ENCODE results near the gene OR4P4. TPM values are rescaled to one million over a fixed set of nuclear protein-coding genes. Genes with fewer than 3 reads are reported as not detected.

OR4P4 gene
- not detected in 2 replicates for total RNA-seq (2014; rRNA removed; shearing (Covaris generic))

- Histone ChIP-seq H3K4me1 (replicated peaks) (no peaks in the 10 kb centered on the region), H3K27me3 (replicated peaks) (no peaks in the 10 kb centered on the region), H3K4me3 (no peak within 1 kb of the TSS), H3K36me3 (no peaks in the 10 kb centered on the region), H3K27ac (no peak within 1 kb of the TSS), H3K9me3 (replicated peaks) (no peaks in the 10 kb centered on the region)
- DNase-seq (ENCODE audit: low read depth in 1 of 2, low spot score in 2 of 2): no peak
Measured at GRCh38 chr11:55634813-55635212, at the start of gene OR4P4. Gene OR4P4, plus strand, starts transcription at chr11:55635113.

- H3K27ac ChIP-seq: no peak within 1 kb of the TSS
- no peaks in the 10 kb centered on the region for H3K36me3 ChIP-seq
- no peaks in the 10 kb centered on the region; the same call in none of the 2 replicates for H3K9me3 ChIP-seq (replicated peaks)
- H3K27me3 ChIP-seq (replicated peaks): no peaks in the 10 kb centered on the region
- no peak for DNase-seq (ENCODE audit: low read depth in 1 of 2, low spot score in 2 of 2)
- H3K4me1 ChIP-seq (replicated peaks): no peaks in the 10 kb centered on the region
- H3K4me3 ChIP-seq: no peak within 1 kb of the TSS
Measured at GRCh38 chr11:55607545-55607944, 27.4 kb upstream of the OR4P4 start, which contains the start of gene OR4C11. Gene OR4C11, minus strand, starts transcription at chr11:55607645. Its CDS starts 3,272 bp downstream, at chr11:55604373.

GRCh38 chr11:55624531-55624930 lies 10.4 kb upstream of the OR4P4 start:
- no peak for DNase-seq (ENCODE audit: low read depth in 1 of 2, low spot score in 2 of 2)
- no peaks in the 10 kb centered on the region for H3K4me1 ChIP-seq (replicated peaks)
- no peak overlapping the region for H3K27ac ChIP-seq
- H3K9me3 ChIP-seq (replicated peaks): no peaks in the 10 kb centered on the region
- no peak overlapping the region for H3K4me3 ChIP-seq
- no peaks in the 10 kb centered on the region for H3K36me3 ChIP-seq
- H3K27me3 ChIP-seq (replicated peaks): no peaks in the 10 kb centered on the region

GRCh38 chr11:55648027-55648426 lies 13.1 kb downstream of the OR4P4 start, which contains the start of gene OR4S2:
Gene OR4S2, plus strand, starts transcription at chr11:55648327. Its CDS starts 2,577 bp downstream, at chr11:55650904.
- Histone ChIP-seq H3K9me3 (replicated peaks) (0 out of 2 replicates have a peak, but pooled peaks cover 2% of the 10 kb centered on the region), H3K27me3 (replicated peaks) (no peaks in the 10 kb centered on the region), H3K4me3 (no peak within 1 kb of the TSS), H3K27ac (no peak within 1 kb of the TSS), H3K4me1 (replicated peaks) (no peaks in the 10 kb centered on the region), H3K36me3 (no peaks in the 10 kb centered on the region)
- DNase-seq (ENCODE audit: low read depth in 1 of 2, low spot score in 2 of 2): no peak

- Histone ChIP-seq H3K4me3 (no peak overlapping the region), H3K4me1 (replicated peaks) (no peaks in the 10 kb centered on the region), H3K9me3 (replicated peaks) (0 out of 2 replicates have a peak, but pooled peaks cover 2% of the 10 kb centered on the region), H3K36me3 (no peaks in the 10 kb centered on the region), H3K27me3 (replicated peaks) (no peaks in the 10 kb centered on the region), H3K27ac (no peak overlapping the region)
- DNase-seq (ENCODE audit: low read depth in 1 of 2, low spot score in 2 of 2): no peak
Measured at GRCh38 chr11:55652560-55652959, 17.6 kb downstream of the OR4P4 start.

- H3K4me3 ChIP-seq: no peak overlapping the region
- no peaks in the 10 kb centered on the region for H3K9me3 ChIP-seq (replicated peaks)
- DNase-seq (ENCODE audit: low read depth in 1 of 2, low spot score in 2 of 2): no peak
- no peaks in the 10 kb centered on the region for H3K27me3 ChIP-seq (replicated peaks)
- no peaks in the 10 kb centered on the region for H3K4me1 ChIP-seq (replicated peaks)
- no peaks in the 10 kb centered on the region for H3K36me3 ChIP-seq
- H3K27ac ChIP-seq: no peak overlapping the region
Measured at GRCh38 chr11:55655096-55655495, 20.2 kb downstream of the OR4P4 start.

DNA sequence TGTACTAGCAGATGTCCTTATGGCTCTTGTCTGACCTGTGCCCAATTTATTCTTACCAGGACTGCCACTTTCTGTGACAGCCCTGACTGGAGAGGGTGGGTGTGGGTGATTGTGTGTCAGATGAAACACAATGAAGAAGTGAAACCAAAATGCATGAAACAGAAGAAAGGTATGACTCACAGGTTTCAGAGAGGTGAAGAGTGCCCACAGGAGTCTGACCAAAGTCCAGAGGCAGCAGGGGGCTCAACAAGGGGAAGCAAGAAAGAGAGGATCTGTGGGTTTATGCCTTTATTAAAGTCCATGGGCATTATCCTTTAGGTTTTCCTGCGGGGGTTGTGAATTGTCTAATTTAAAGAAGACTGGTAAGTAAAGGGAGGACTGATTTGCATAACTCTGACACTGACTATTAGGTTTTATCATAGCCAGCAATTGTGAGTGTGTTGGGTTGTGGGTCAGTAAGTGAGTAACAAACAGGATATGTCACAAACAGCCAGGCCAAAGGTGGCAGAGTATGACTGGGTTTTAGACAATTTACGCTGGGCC lies 23.2 kb downstream of the OR4P4 start:
- H3K4me1 ChIP-seq (replicated peaks): no peaks in the 10 kb centered on the region
- DNase-seq (ENCODE audit: low read depth in 1 of 2, low spot score in 2 of 2): no peak
- H3K9me3 ChIP-seq (replicated peaks): no peaks in the 10 kb centered on the region

GRCh38 chr11:55658608-55659007 lies 23.7 kb downstream of the OR4P4 start:
- Histone ChIP-seq H3K9me3 (replicated peaks) (no peaks in the 10 kb centered on the region), H3K27ac (no peak overlapping the region), H3K4me1 (replicated peaks) (no peaks in the 10 kb centered on the region), H3K27me3 (replicated peaks) (no peaks in the 10 kb centered on the region), H3K36me3 (no peaks in the 10 kb centered on the region), H3K4me3 (no peak overlapping the region)
- no peak for DNase-seq (ENCODE audit: low read depth in 1 of 2, low spot score in 2 of 2)

More for the DNA sequence above, 23.2 kb downstream of the OR4P4 start:
- H3K4me3 ChIP-seq: no peak overlapping the region
- H3K36me3 ChIP-seq: no peaks in the 10 kb centered on the region
- H3K27me3 ChIP-seq (replicated peaks): no peaks in the 10 kb centered on the region
- H3K27ac ChIP-seq: no peak overlapping the region

DNA sequence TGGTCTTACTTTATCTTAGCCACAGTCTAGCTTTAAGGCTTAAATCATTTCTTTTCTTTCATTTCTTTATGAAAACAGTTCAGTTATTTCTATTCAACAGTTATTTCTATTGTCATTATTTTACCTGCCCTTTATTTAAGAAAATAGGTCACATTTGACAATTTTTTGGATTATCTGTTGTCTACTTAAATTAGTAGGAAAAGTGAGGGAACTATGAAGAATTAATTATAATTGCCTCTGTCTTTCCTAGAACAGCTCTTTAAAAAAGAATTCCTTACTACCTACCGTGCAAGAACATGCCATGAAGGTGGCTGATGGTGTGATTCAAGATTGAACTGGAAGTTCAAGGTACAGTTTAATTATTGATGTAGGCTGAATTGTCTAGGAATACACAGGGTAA lies 27.0 kb downstream of the OR4P4 start, which contains the start of gene OR4C6:
Gene OR4C6, plus strand, starts transcription at position 301 of the 400 bp plus-strand sequence. CDS start 2,966 bp downstream, outside the sequence.
- no peak for DNase-seq (ENCODE audit: low read depth in 1 of 2, low spot score in 2 of 2)
- Histone ChIP-seq H3K9me3 (replicated peaks) (no peaks in the 10 kb centered on the region), H3K4me1 (replicated peaks) (no peaks in the 10 kb centered on the region), H3K4me3 (no peak within 1 kb of the TSS), H3K27ac (no peak within 1 kb of the TSS), H3K36me3 (no peaks in the 10 kb centered on the region), H3K27me3 (replicated peaks) (no peaks in the 10 kb centered on the region)

DNA sequence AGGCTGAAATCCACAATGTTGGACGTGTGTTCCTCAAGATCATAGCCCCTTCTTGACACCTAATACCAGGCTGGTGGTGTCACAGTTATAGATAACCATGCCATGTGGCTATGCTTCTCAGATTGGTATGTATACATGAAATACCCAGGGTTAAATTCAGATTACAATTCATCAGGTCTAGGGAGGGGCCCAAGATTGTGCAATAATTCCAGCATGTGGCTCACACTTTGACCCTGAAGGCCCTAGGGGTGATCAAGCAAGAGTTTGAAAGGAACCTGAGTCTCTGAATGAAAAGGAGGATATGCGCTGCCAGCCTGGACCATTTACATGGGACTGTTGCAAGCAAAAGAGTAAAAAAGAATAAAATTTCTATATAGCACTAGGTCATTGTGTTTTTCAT lies 34.5 kb downstream of the OR4P4 start:
- no peak for DNase-seq (ENCODE audit: low read depth in 1 of 2, low spot score in 2 of 2)
- no peak overlapping the region for H3K4me3 ChIP-seq

DNA sequence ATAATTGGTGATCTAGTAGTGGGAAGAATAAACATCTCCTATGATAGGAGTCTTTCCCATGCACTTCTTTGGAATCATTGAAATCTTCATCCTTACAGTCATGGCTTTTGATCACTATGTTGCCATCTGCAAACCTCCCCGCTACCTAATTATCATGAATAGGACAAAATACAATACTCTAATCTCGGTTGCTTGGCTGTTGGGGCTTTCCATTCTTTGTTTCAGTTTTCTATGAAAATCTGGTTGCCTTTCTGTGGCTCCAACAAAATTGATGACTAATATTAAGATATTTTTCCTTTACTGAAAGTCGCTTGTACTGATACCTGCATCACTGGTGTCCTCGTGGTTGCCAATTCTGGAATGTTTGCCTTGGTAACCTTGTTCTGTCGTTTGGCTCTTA lies 38.9 kb downstream of the OR4P4 start:
- no peaks in the 10 kb centered on the region for H3K36me3 ChIP-seq
- no peaks in the 10 kb centered on the region for H3K27me3 ChIP-seq (replicated peaks)
- no peak overlapping the region for H3K27ac ChIP-seq
- no peaks in the 10 kb centered on the region for H3K4me1 ChIP-seq (replicated peaks)
- no peak for DNase-seq (ENCODE audit: low read depth in 1 of 2, low spot score in 2 of 2)
- no peak overlapping the region for H3K4me3 ChIP-seq
- 0 out of 2 replicates have a peak, but pooled peaks cover 3% of the 10 kb centered on the region for H3K9me3 ChIP-seq (replicated peaks)

More for the DNA sequence above, 34.5 kb downstream of the OR4P4 start:
- Histone ChIP-seq H3K36me3 (no peaks in the 10 kb centered on the region), H3K27ac (no peak overlapping the region), H3K9me3 (replicated peaks) (no peaks in the 10 kb centered on the region), H3K27me3 (replicated peaks) (no peaks in the 10 kb centered on the region), H3K4me1 (replicated peaks) (no peaks in the 10 kb centered on the region)

Other genes with a start within 250 kb of the OR4P4 start
- not detected in 2 replicates for gene OR4C15, start 80.6 kb upstream of the OR4P4 start, total RNA-seq (2014; rRNA removed; shearing (Covaris generic))
- not detected in 2 replicates for gene OR4C16, start 63.0 kb upstream of the OR4P4 start, total RNA-seq (2014; rRNA removed; shearing (Covaris generic))
- gene OR4C11, start 27.5 kb upstream of the OR4P4 start, total RNA-seq (2014; rRNA removed; shearing (Covaris generic)): not detected in 2 replicates
- not detected in 2 replicates for gene OR4S2, start 13.2 kb downstream of the OR4P4 start, total RNA-seq (2014; rRNA removed; shearing (Covaris generic))
- not detected in 2 replicates for gene OR4C6, start 27.1 kb downstream of the OR4P4 start, total RNA-seq (2014; rRNA removed; shearing (Covaris generic))
- gene OR5D13, start 138.3 kb downstream of the OR4P4 start, total RNA-seq (2014; rRNA removed; shearing (Covaris generic)): not detected in 2 replicates
- not detected in 2 replicates for gene OR5D14, start 160.4 kb downstream of the OR4P4 start, total RNA-seq (2014; rRNA removed; shearing (Covaris generic))
- gene OR5L1, start 176.3 kb downstream of the OR4P4 start, total RNA-seq (2014; rRNA removed; shearing (Covaris generic)): not detected in 2 replicates
- gene OR5D18, start 184.5 kb downstream of the OR4P4 start, total RNA-seq (2014; rRNA removed; shearing (Covaris generic)): not detected in 2 replicates
- not detected in 2 replicates for gene OR5L2, start 192.1 kb downstream of the OR4P4 start, total RNA-seq (2014; rRNA removed; shearing (Covaris generic))
- gene OR5D16, start 203.6 kb downstream of the OR4P4 start, total RNA-seq (2014; rRNA removed; shearing (Covaris generic)): not detected in 2 replicates
- gene TRIM51, start 248.2 kb downstream of the OR4P4 start, total RNA-seq (2014; rRNA removed; shearing (Covaris generic)): not detected in 2 replicates